GM21526 (cell line): ENCODE data around the gene EXD2.

Experiments used
- ATAC-seq: cut with Tn5 transposase; IDR thresholded peaks from one replicate; pipeline ENCODE4 v1.9.1; 2021; ENCODE audit warnings: moderate library complexity; ENCODE audit not compliant: unreplicated experiment, low FRiP score

The EXD2 gene

GRCh38 chr14:69246331-69246730, 55.0 kb downstream of the EXD2 start:
- no peak for ATAC-seq

GRCh38 chr14:69247676-69248440, 56.6 kb downstream of the EXD2 start:
- no peak for ATAC-seq

GRCh38 chr14:69249603-69250002, 58.3 kb downstream of the EXD2 start:
- ATAC-seq = no peak

GRCh38 chr14:69252851-69253250, 61.6 kb downstream of the EXD2 start:
- no peak for ATAC-seq

GRCh38 chr14:69259168-69259526, 67.8 kb downstream of the EXD2 start:
- no peak for ATAC-seq

GRCh38 chr14:69259527-69260189, 68.4 kb downstream of the EXD2 start, which contains the start of gene GALNT16:
Gene GALNT16, plus strand, starts transcription at chr14:69260158. Its CDS starts 133 bp downstream, at chr14:69260291.
- no peak for ATAC-seq

- no peak for ATAC-seq
Observed at GRCh38 chr14:69260190-69260860, 69.0 kb downstream of the EXD2 start.

- ATAC-seq = no peak
Observed at GRCh38 chr14:69260861-69261564, 69.7 kb downstream of the EXD2 start.

GRCh38 chr14:69261761-69262331, 70.5 kb downstream of the EXD2 start:
- no peak for ATAC-seq

- no peak for ATAC-seq
Observed at GRCh38 chr14:69262516-69262915, 71.2 kb downstream of the EXD2 start.

GRCh38 chr14:69263364-69263763, 72.1 kb downstream of the EXD2 start:
- no peak for ATAC-seq

- ATAC-seq = no peak
Observed at GRCh38 chr14:69263771-69264170, 72.5 kb downstream of the EXD2 start.

- no peak for ATAC-seq
Observed at GRCh38 chr14:69266572-69267345, 75.5 kb downstream of the EXD2 start.

- no peak for ATAC-seq
Observed at GRCh38 chr14:69267492-69267891, 76.2 kb downstream of the EXD2 start.

GRCh38 chr14:69268223-69268622, 76.9 kb downstream of the EXD2 start:
- no peak for ATAC-seq

- ATAC-seq = no peak
Observed at GRCh38 chr14:69268763-69269162, 77.5 kb downstream of the EXD2 start.

GRCh38 chr14:69269381-69269780, 78.1 kb downstream of the EXD2 start:
- no peak for ATAC-seq

- no peak for ATAC-seq
Observed at GRCh38 chr14:69270097-69270496, 78.8 kb downstream of the EXD2 start.

- ATAC-seq = no peak
Observed at GRCh38 chr14:69270795-69271708, 79.8 kb downstream of the EXD2 start.
